Nucleus accumbens (tissue), 56 donors: ENCODE data around the gene GPR15LG.
A peak's percentile ranks its signal among the peaks of the same experiment; 100 is the strongest.

Experiments
- DNase-seq, 56 donors: peaks; one replicate each; lab custom pipeline; 2025; lab: John Stamatoyannopoulos, UW

The GPR15LG gene

DNA sequence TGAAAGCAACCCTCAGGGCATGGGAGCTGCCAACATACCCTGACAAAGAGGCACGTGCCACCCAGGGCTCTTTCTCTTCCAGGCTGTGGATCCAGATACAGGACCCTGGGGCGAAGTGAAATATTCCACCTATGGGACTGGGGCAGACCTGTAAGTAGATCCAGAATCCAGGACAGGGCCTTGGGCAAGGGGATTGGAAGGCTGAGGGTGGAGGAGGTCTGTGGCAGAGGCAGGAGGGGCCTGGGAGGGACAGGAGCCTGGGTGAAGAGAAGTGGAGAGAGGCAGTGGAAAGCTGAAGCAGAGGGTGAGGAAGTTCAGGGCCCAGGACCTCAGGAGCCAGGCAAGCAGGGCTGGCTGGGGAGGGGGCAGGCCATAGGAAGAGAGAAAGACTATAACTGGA lies 38.0 kb downstream of the GPR15LG start:
- DNase-seq = no peak

DNA sequence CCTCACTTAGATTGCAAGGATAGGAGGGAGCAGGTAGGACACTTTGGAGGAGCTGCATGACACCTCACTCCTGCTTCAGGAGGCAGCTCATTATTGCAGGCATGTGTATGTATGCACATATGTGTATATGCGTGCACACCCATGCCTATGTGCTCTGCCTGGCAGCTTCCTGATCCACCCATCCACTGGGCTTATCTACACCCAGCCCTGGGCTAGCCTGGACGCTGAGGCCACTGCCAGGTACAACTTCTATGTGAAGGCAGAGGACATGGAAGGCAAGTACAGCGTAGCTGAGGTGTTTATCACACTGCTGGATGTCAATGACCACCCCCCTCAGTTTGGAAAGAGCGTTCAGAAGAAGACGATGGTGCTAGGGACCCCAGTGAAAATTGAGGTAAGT lies 38.4 kb downstream of the GPR15LG start:
- no peak for DNase-seq

DNA sequence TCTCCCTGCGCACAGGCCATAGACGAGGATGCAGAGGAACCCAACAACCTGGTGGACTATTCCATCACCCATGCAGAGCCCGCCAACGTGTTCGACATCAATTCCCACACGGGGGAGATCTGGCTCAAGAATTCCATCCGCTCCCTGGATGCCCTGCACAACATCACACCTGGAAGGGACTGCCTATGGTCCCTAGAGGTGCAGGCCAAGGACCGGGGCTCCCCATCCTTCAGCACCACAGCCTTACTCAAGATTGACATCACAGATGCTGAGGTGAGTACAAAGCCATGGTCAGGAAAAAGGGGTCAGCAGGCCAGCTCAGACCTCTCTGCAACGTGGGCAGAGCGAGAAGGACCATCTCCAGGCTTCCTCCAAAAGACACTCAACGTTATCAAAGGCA lies 39.5 kb downstream of the GPR15LG start:
- DNase-seq = no peak

DNA sequence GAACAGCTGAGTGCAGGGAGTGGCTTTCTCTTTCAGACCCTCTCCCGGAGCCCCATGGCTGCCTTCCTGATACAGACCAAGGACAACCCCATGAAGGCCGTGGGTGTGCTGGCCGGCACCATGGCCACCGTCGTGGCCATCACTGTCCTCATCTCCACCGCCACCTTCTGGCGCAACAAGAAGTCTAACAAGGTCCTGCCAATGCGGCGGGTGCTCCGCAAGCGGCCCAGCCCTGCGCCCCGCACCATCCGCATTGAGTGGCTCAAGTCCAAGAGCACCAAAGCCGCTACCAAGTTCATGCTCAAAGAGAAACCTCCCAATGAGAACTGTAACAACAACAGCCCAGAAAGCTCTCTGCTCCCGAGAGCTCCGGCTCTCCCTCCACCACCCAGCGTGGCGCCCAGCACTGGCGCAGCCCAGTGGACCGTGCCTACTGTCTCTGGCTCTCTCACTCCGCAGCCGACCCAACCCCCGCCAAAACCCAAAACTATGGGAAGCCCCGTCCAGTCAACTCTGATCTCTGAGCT lies 40.5 kb downstream of the GPR15LG start:
- no peak for DNase-seq

DNA sequence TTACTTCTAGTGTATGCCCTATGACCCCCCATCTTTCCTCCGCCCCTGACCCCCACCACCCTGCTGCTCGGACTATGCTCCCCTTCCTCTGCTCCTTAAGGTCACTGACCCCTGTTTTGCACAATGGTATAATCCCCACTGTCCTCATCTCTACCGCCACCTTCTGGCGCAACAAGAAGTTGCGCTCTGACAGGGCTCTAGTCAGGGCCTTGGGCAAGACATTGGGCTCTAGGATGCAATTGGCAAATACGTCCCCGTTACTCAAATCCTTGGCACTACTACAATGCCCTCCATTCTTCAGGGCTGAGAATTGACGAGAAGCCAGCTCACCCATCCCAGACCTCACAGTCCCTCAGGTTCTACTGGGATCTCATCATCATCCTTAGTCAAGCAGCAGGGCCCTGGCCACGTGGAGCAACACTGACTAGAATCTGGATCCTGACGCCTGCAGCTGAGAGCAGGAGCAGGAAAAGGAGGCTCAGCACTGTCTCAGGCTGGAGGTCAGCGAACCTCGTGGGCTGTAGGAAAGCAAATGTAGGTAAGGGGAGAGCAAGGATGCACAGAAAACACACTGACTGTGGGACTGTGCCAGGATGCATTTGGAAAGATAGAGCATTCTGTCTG lies 41.1 kb downstream of the GPR15LG start:
- DNase-seq = peak in 11 of 56 donors; percentile 2 to 52 (median 23)

DNA sequence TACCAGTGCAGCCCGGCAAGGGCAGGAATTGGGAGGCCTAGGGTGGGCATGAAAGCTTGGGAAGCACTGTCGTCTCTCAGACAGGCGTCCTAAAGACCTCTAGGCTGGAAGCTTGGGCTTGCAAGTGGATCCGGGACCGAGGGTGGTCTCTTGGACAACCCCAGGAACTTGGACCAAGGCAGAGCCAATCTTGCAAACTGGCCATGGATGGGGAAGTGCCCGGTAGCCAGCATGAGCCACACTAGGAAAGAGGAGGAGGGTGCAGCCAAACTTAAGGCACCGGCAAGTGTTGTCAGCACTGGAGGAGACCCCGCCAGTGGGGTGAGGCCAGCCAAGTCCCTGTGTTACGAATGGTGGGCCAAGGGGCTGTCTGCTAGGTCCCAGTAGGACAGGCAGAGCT lies 43.2 kb downstream of the GPR15LG start:
- DNase-seq = no peak

DNA sequence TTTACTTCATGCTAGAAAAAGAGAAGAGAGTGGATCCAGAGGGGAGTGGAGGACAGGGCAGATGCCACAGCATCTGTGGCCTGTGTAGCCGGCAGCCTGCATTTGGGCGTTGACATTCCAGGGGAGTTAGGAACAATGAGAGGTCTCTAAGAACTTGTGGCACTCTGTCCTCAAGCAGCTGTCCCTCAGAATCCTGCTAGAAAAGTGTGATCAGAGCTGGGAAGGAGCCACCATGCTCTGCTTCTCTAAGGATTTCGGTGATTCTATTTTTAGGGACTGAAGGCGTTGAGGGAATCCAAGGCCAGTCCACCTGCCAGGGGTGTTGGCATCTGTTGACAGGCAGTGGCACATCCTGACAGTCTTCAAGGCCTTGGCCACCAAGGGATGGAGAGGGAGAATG lies 44.1 kb downstream of the GPR15LG start:
- DNase-seq = no peak

DNA sequence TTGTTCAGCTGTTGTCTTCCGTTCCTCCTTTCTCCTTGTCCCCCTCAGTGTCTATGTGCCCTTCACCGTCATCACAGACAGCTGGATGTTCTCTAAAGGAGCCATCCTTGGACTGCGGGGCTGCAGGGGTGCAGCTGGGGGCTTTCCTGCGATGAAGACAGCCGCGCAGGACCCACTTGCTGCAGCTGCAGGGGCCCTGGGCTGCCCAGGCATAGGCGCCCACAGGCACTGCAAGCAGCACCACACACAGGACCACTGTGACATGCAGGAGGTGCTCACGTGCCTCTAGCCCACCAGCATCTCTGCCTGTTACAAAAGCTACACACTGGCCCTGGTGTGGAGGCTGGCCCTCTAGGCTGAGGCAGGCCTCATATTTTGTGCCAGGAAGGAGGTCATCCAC lies 48.3 kb downstream of the GPR15LG start:
- DNase-seq = no peak

DNA sequence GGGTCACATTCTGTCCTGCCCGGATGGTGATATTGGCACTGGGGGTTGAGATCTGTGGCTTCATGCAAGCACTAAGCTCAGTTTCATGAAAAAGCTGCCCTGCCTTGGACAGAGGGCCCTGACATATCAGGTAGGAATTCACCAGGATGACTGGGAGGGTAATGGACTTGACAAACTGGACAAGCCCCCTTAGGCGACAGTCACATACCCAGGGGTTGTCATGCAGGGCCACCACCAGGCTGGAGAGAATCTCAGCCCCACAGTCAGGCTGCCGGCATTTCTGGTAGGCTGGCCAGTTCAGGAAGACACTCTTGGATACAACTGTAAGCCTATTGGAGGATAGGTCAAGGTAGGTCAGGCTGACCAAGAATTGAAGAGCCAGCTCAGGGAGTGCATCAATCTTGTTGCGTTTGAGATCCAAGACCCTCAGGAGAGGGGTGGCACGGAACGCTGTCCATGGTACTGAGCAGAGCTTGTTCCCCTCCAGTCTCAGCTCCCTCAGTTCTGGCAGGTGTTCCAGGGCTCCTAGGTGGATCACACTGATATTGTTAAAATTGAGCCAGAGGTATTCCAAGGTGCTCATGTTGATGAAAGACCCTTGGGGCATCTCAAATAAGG lies 50.9 kb downstream of the GPR15LG start:
- no peak for DNase-seq

DNA sequence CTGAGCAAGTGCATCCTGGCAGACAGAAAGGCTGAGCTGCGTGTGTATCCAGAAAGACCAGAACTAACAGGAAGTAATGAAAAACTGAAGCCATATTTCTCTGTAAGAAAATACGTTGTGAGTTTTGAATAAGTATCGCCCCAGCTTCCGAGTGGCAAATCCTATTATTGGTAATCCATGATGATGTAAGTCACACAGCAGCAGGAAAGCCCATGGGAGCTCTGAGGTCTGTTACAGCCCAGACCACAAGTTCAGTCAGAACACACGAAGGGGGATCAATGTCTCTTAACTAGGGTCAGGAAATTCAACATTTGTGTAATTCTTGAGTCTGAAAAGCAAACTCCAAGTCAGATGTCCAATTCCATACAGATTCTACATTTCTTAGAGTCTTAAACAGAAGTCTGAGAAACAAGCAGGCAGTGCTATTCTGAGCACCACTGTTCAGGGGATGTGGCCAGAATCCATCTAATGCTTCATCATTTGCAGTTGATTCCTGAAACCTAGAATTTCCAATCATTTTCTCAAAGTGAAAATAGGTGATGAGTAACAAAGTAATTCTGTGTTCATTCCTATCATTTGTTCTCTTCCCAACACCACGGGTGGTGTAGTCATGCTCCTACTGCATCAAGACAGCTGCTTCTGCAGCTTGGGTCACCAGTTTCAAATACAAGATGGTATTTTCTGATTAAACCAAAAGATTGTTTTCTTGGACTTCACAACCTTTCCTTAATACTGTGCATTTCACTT lies 52.0 kb downstream of the GPR15LG start, which contains the start of gene LRIT2:
Gene LRIT2, minus strand, starts transcription at position 118 of the 747 bp plus-strand sequence. Its CDS starts 24 bp downstream, at position 94.
- no peak for DNase-seq

DNA sequence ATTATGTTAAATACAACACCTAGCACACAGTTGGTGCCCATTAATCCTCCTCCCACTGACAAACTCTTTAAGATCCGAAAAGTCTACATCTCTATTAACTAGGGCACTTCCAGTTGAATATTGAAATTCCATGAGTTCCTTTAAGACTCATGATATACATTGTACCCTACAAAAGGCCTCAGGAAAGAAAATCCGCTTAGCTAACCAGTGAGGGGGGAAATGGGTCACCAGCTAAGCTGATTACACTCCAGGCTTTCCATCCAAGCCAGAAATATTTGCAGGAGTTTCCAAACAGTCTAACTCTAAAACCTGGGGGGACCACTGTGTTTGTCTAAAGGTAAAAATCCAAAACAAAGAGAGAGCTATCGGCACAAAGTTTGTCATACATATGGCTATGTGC lies 53.0 kb downstream of the GPR15LG start:
- DNase-seq = no peak

DNA sequence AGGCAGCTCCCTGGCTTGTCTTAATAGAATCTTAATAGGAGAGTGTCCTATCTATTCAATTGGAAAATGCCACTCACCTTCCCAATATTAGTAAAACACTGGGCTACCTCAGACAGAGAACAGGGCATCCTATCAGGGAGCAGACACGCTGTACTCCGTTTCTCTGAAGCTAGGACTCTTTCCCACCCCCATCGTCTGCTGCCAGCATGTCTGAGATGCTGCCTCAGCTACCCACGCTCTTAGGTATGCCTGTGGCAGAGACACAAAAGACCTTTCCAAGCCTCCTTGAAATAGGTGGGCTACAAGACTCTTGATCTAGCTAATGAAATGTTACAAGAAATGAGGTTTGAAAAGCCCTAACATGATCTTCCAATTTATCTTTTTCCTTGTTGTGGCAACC lies 54.2 kb downstream of the GPR15LG start:
- peak in 17 of 56 donors; percentile 6 to 64 (median 30) for DNase-seq

DNA sequence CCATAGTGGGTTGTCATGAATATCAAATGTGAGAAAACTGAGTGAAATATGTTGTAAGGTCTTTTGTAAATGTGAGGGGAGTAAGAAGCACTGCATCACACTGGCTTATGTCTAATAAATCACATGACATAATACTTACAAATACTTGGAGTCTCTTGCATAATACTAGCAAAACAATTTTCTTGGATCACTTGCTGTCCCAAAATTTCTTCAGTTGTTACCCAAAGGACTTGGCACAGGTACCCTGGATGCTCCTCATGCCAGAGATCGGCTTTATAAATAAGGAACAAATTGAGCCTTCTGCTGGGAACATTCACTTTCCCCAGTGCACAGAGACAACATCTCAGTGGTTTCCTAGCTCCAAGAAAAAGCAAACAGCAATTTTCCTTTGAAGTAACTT lies 56.8 kb downstream of the GPR15LG start:
- DNase-seq = no peak

DNA sequence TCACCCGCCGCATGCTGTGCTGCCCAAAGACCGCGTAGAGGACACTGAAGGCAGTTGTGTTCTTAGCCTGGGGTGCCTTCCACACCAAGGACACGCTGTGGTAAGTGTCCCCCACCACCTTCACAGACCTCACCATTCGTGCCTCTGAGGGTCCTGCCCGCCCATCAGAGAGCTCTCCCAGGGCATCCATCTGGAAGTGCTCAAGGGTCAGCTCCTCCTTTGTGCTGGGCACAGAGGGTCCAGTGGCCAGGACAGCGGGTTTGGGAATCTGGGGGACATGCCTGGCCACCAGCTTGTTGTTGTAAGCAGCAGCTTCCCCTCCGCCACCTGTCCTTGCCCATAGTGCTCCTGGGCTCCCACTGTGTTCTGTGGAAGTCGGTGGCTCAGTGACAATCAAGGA lies 58.8 kb downstream of the GPR15LG start:
- DNase-seq = no peak

DNA sequence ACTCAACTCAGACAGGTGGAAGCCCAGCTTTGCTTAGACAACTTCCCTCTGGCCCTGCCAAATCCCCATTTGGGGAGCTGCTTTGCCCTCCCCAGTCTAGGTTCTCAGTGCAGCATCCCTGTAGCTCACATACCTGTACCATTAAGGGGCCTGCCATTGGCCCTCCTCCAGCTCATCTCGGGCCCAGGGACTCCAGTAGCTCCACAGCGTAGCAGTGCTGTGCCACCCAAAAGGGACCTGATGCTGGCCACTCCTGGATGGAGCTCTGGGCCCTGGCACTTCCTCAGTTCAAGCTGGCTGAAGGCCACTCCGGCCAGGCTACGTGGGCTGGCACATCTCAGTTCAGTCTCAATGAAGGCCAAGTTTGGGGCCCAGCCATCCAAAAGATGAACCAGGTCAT lies 60.3 kb downstream of the GPR15LG start:
- DNase-seq = peak in 1 of 56 donors; percentile 8

DNA sequence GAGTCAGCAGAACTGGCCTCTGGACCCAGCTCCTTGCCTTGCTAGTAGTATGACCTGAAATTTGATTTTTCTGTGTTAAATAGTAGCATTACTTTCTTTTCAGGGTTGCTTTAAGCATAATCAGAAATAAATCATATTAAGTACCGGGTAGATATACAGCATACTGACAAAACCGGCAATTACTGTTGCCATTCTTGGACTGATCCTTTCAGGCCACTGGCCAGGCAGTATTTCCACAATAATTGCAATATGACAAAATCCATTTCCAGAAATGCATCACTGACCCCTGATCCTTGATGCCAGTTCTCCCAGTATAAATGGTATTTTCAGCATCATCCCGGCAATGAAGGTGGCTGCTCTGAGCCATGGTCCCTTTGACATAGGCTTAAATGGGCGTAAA lies 60.9 kb downstream of the GPR15LG start:
- no peak for DNase-seq
